ENCODE measurements around the gene JAK3. TPM values are rescaled to one million over a fixed set of nuclear protein-coding genes. Genes with fewer than 3 reads are reported as not detected.

Gene JAK3
- total RNA-seq, 1 donor: 7.8 TPM

GRCh38 chr19:17881701-17882100, 33.9 kb upstream of the JAK3 start:
- no peak for TF ChIP-seq CTCF (IDR thresholded peaks at IDR 0.05; ENCODE audit: insufficient read depth, low read depth, low read length)
- H3K4me3 ChIP-seq (ENCODE audit: low read depth, low read length): no peak overlapping the region
- DNase-seq (ENCODE audit: low read depth): no peak

GRCh38 chr19:17879466-17879865, 31.7 kb upstream of the JAK3 start:
- no peak overlapping the region for H3K4me3 ChIP-seq (ENCODE audit: low read depth, low read length)
- no peak for DNase-seq (ENCODE audit: low read depth)
- TF ChIP-seq CTCF (IDR thresholded peaks at IDR 0.05; ENCODE audit: insufficient read depth, low read depth, low read length): no peak

GRCh38 chr19:17877696-17878095, 29.9 kb upstream of the JAK3 start:
- TF ChIP-seq CTCF (IDR thresholded peaks at IDR 0.05; ENCODE audit: insufficient read depth, low read depth, low read length): no peak
- no peak overlapping the region for H3K4me3 ChIP-seq (ENCODE audit: low read depth, low read length)
- DNase-seq (ENCODE audit: low read depth): no peak

- no peak overlapping the region for H3K4me3 ChIP-seq (ENCODE audit: low read depth, low read length)
- no peak for TF ChIP-seq CTCF (IDR thresholded peaks at IDR 0.05; ENCODE audit: insufficient read depth, low read depth, low read length)
- no peak for DNase-seq (ENCODE audit: low read depth)
These were observed 27.0 kb upstream of the JAK3 start for GRCh38 chr19:17874758-17875135.

GRCh38 chr19:17873786-17874757, 26.3 kb upstream of the JAK3 start:
- no peak for TF ChIP-seq CTCF (IDR thresholded peaks at IDR 0.05; ENCODE audit: insufficient read depth, low read depth, low read length)
- peak overlapping the region; percentile 25 for H3K4me3 ChIP-seq (ENCODE audit: low read depth, low read length)
- no peak for DNase-seq (ENCODE audit: low read depth)

- DNase-seq (ENCODE audit: low read depth): no peak
- no peak overlapping the region for H3K4me3 ChIP-seq (ENCODE audit: low read depth, low read length)
- TF ChIP-seq CTCF (IDR thresholded peaks at IDR 0.05; ENCODE audit: insufficient read depth, low read depth, low read length): no peak
These were observed 24.6 kb upstream of the JAK3 start for GRCh38 chr19:17872251-17873001.
